Heart right ventricle (tissue), 16 donors: ENCODE measurements around the gene SRC. TPM values are rescaled to one million over a fixed set of nuclear protein-coding genes. Genes with fewer than 3 reads are reported as not detected.

Experiments
- ATAC-seq, 8 donors: fragments of 200-7000 bp; cut with Tn5 transposase; one replicate each; pipeline ENCODE4 v1.9.1; 2020; ENCODE audit warnings: mild to moderate bottlenecking in 8 of 8, moderate library complexity in 8 of 8, moderate number of reproducible peaks in 1 of 8
- DNase-seq, 2 donors: peaks; one replicate each; pipeline ENCODE4 v3.0.0-alpha.2; 2020
- H3K27ac ChIP-seq, 10 donors: fragments of 200-600 bp; sonication (generic) in 2 of 10; one replicate each; pipeline versions ENCODE4 v1.5.0 to v1.8.0; 2020 to 2022; ENCODE audit warnings: mild to moderate bottlenecking in 3 of 10
- H3K27me3 ChIP-seq, 7 donors: fragments of 200-600 bp; one replicate each; pipeline ENCODE4 v1.8.0; 2021 to 2022; ENCODE audit warnings: mild to moderate bottlenecking in 2 of 7
- H3K36me3 ChIP-seq, 9 donors: fragments of 200-600 bp; sonication (generic) in 1 of 9; one replicate each; pipeline versions ENCODE4 v1.5.0 to v1.8.0; 2020 to 2022; ENCODE audit warnings: mild to moderate bottlenecking in 2 of 9
- H3K4me1 ChIP-seq, 9 donors: fragments of 200-600 bp; sonication (generic) in 1 of 9; one replicate each; pipeline versions ENCODE4 v1.5.0 to v1.8.0; 2020 to 2022; ENCODE audit warnings: mild to moderate bottlenecking in 4 of 9
- H3K4me3 ChIP-seq, 10 donors: fragments of 200-600 bp; sonication (generic) in 2 of 10; one replicate each; pipeline versions ENCODE4 v1.5.0 to v1.8.0; 2020 to 2022; ENCODE audit warnings: mild to moderate bottlenecking in 7 of 10, moderate library complexity in 2 of 10
- H3K9me3 ChIP-seq, 11 donors: fragments of 200-600 bp in 10 of 11; sonication (generic) in 2 of 11; one replicate each; pipeline versions ENCODE4 v1.5.0 to v1.8.0; 2013 to 2022; ENCODE audit warnings: mild to moderate bottlenecking in 2 of 11, control low read depth in 1 of 11, moderate library complexity in 1 of 11
- WGBS, 2 donors: extraction: QIAGEN DNeasy Blood & Tissue Kit; methylation state at CpG; one replicate each; pipeline ENCODE4 v1.1.7; 2013; ENCODE audit warnings: inconsistent platforms in 1 of 2; 5-methylcytosine and 5-hydroxymethylcytosine counted together
- intact Hi-C, 10 donors: fragments of 100-400 bp; cut with DNase I; formaldehyde crosslinking; loops; one replicate each; pipeline versions ENCODE4 v1.11.1 to v1.14.2; 2022
- polyA plus RNA-seq, 2 donors: library from polyadenylated mRNA; stranded (reverse); fragments of 200-250 nt; gene quantifications; one replicate each; pipeline ENCODE4 v1.2.3, GENCODE V29; 2013
- total RNA-seq, 10 donors: library from RNA; stranded (reverse); fragmentation: NEBNext Ultra II Directional in 3 of 10; extraction: Animal tissue kit (Norgen Biotek cat#: 25700) in 3 of 10; gene quantifications; one replicate each; pipeline versions ENCODE4 v1.2.1 to v1.2.4, GENCODE V29; 2021 to 2023
- TF ChIP-seq, protein P1 (sequence below), 9 donors: fragments of 200-600 bp; sonication (generic) in 2 of 9; IDR thresholded peaks; one replicate each; pipeline versions ENCODE4 v1.5.0 to v1.8.0; 2021 to 2022; ENCODE audit warnings: antibody characterized with exemption in 9 of 9, mild to moderate bottlenecking in 5 of 9, moderate library complexity in 1 of 9
- donor health status: Arrhythmogenic right ventricular cardiomyopathy.
- donor health status: ischemic (EF 13 %, LVEDD 7.1; RV severe dilation, severe dysfunction).
- donor health status: healthy with polysubstance abuse.
- donor health status: DM: no; HTN: yes; CAD: no.
- donor health status: DM: no; HTN: no; CAD: no.
- donor health status: ischemic (EF 25% LVEDD 6.9; RV normal size, moderate dysfunction).
- donor health status: ischemic (EF 25% LVEDD 5.7; RV mildly dilated, moderate dysfunction).
- donor health status: healthy.
- donor health status: DM: yes; HTN: yes; CAD: no.
- donor health status: Ischemic cardiomyopathy.
- donor health status: ischemic (EF 35%, LVEDD 5.7; RV mildly dilated, moderate dysfunction).
- donor health status: nonischemic (EF 11% LVEDD 7.7; RV severe dilation, severe dysfunction).
- donor health status: DM: yes; HTN: yes; CAD: no.
- donor health status: PGD.
- donor health status: ischemic (EF 29% LVEDD 5.4; RV normal size, mild dysfunction).
- donor health status: nonischemic (EF 23%, LVEDD 6.1; RV moderate dilation, normal function).

SRC gene
- total and polyA plus RNA-seq, 12 donors, result 1.9 to 10.8 (median 4.2) TPM

DNA sequence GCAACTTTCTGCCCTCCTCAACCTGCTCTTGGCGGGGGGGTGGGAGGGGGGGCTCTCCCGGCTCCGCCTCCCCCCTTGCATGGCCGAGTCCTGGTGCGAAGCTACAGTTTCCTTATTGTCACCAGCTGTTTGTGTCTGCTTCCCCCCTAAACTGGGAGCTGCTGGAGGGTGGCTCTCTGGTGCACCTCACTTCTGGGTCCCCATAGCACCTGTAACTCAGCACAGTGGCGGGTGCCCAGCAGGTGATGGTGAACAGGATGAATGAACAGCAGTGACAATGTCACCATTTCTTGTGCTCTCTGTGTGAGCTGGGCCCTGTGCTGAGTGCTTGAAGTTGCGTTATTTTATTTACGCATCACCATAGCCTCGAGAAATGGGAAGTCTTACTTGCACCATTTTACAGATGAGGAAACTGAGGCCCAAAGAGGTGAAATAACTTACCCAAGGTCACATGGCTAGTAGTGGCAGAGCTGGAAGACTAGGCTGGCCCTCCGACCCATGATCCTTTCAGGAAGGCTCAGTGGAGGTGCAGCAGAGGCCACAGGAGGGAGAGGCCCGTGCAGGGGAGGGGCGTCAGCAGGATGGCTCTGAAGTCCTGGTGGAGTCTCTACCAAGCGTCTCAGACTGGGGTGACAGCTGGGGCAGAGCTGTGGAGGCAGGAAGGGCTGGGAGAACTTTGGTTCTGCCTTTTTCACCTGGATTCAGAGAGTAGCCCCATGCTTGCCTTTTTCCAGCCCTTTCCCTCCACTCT, 41.8 kb downstream of the SRC start:
- intact Hi-C loops, result loop anchor here in 7 of 10 donors (5.0 to 10.0 kb wide), 7 partner anchors 110 to 193 kb away; no protein-coding TSS in a partner anchor
- WGBS, 2 donors, result 90 to 92% methylated on average over 13 of the region's 13 CpGs
- TF ChIP-seq, protein P1, sequence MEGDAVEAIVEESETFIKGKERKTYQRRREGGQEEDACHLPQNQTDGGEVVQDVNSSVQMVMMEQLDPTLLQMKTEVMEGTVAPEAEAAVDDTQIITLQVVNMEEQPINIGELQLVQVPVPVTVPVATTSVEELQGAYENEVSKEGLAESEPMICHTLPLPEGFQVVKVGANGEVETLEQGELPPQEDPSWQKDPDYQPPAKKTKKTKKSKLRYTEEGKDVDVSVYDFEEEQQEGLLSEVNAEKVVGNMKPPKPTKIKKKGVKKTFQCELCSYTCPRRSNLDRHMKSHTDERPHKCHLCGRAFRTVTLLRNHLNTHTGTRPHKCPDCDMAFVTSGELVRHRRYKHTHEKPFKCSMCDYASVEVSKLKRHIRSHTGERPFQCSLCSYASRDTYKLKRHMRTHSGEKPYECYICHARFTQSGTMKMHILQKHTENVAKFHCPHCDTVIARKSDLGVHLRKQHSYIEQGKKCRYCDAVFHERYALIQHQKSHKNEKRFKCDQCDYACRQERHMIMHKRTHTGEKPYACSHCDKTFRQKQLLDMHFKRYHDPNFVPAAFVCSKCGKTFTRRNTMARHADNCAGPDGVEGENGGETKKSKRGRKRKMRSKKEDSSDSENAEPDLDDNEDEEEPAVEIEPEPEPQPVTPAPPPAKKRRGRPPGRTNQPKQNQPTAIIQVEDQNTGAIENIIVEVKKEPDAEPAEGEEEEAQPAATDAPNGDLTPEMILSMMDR (IDR thresholded peaks at IDR 0.05), result no peak
- DNase-seq (no peak), ATAC-seq (no peak)
- H3K9me3 ChIP-seq, result no peaks in the 10 kb centered on the region
- peaks cover 0 to 22% (median 0%) of the 10 kb centered on the region in 9 donors for H3K36me3 ChIP-seq
- H3K4me1 ChIP-seq, result peaks cover 0 to 12% (median 5%) of the 10 kb centered on the region in 9 donors
- H3K27ac ChIP-seq, result no peak overlapping the region
- H3K27me3 ChIP-seq, result no peaks in the 10 kb centered on the region
- H3K4me3 ChIP-seq, result no peak overlapping the region

DNA sequence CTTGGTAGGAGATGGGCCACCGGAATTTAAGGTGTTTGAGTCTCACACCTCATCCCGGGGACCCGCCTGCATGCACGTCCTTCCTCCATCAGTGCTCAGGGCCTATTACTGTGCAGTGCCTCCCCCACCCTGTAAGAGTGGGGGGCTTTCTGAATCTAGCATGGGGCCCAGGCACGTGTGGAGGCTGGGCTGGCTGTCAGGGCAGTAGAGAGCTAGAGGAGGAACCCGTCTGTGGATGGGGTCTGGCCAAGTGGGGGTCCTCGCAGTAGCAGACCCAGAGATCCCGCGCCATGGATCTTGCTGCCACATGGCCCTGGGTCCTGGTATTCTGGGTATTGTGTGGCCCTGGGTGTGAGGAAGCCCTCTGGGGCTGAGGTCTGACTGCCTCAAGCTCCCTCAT, 42.9 kb downstream of the SRC start:
- intact Hi-C loops, result loop anchor here in 7 of 10 donors (5.0 to 10.0 kb wide), 7 partner anchors 112 to 194 kb away; no protein-coding TSS in a partner anchor
- Histone ChIP-seq H3K9me3 (no peaks in the 10 kb centered on the region), H3K27me3 (no peaks in the 10 kb centered on the region), H3K27ac (no peak overlapping the region), H3K4me3 (no peak overlapping the region), H3K4me1 (peaks cover 0 to 11% (median 7%) of the 10 kb centered on the region in 9 donors), H3K36me3 (peaks cover 0 to 25% (median 0%) of the 10 kb centered on the region in 9 donors)
- 87 to 94% methylated on average over 9 of the region's 9 CpGs for WGBS, 2 donors
- ATAC-seq, result no peak
- TF ChIP-seq, protein P1 (IDR thresholded peaks at IDR 0.05), result no peak
- no peak for DNase-seq

DNA sequence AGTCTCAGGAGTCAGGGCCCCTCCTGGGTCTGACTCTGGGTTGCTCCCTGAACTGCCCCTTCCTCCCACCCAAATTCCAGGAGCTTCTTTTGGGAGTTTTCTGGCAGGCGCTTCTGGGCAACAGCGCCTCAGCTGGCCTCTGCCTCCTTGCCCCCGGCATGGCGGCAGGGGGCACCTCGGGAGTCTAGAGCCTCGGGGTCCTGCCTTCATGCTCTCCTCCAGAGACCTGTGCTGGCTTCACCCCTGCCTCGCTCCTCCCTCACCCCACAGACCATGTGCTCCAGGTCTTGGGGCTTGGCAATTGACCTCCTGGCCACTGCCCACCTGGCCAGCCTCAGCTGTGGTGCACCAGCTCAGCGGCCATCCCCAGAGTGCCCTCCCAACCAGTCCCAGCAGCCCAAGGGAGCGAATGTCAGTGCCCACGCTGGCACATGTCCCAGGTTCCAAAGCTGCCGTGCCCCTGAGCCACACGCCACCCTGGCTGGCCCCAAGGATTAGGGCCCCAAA, 43.4 kb downstream of the SRC start:
- H3K27ac ChIP-seq, result no peak overlapping the region
- no peak for ATAC-seq
- WGBS, 2 donors, result 89 to 92% methylated on average over 12 of the region's 12 CpGs
- peaks cover 0 to 8% (median 5%) of the 10 kb centered on the region in 9 donors for H3K4me1 ChIP-seq
- H3K4me3 ChIP-seq, result no peak overlapping the region
- TF ChIP-seq, protein P1 (IDR thresholded peaks at IDR 0.05), result no peak
- no peak for DNase-seq
- intact Hi-C loops, result loop anchor here in 7 of 10 donors (5.0 to 10.0 kb wide), 7 partner anchors 112 to 194 kb away; no protein-coding TSS in a partner anchor
- H3K27me3 ChIP-seq, result no peaks in the 10 kb centered on the region
- no peaks in the 10 kb centered on the region for H3K9me3 ChIP-seq
- H3K36me3 ChIP-seq, result peaks cover 0 to 25% (median 0%) of the 10 kb centered on the region in 9 donors

DNA sequence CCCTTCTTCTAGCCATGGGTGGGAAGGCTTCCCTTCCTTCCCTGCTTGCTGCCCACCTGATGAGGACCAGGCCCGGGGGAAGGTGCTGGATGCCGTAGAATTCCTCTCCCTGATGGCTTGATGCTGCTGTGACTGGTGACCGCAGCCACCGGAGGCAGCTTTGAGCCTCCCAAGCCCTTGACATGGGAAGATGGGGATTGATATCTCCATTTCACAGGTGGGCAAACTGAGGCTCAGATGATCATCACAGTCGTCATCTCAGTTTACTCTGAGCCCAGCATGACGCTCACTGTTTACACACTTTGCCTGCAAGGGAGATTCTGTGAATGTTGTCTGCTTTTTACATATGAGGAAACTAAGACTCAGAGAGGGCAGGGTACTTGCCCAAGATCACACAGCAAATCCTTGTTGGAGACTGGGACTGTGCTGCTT, 43.9 kb downstream of the SRC start:
- Histone ChIP-seq H3K9me3 (no peaks in the 10 kb centered on the region), H3K4me3 (no peak overlapping the region), H3K36me3 (peaks cover 0 to 25% (median 0%) of the 10 kb centered on the region in 9 donors), H3K27me3 (no peaks in the 10 kb centered on the region), H3K4me1 (peaks cover 0 to 6% (median 2%) of the 10 kb centered on the region in 9 donors), H3K27ac (no peak overlapping the region)
- intact Hi-C loops, result loop anchor here in 7 of 10 donors (5.0 to 10.0 kb wide), 7 partner anchors 113 to 195 kb away; no protein-coding TSS in a partner anchor
- no peak for ATAC-seq
- 96 to 97% methylated on average over 6 of the region's 6 CpGs for WGBS, 2 donors
- TF ChIP-seq, protein P1 (IDR thresholded peaks at IDR 0.05), result no peak
- DNase-seq, result no peak
